A549 (cell line): ENCODE measurements around the gene XYLT1. TPM values are rescaled to one million over a fixed set of nuclear protein-coding genes. Genes with fewer than 3 reads are reported as not detected.

Experiments used
- ATAC-seq, 2 experiments: fragments of 200-7000 bp in 1 of 2; fragments of >200 bp in 1 of 2; cut with Nextera tagmentation in 1 of 2; cut with Tn5 transposase in 1 of 2; 3 replicates each; pipeline versions ENCODE4 v1.8.0 to v1.9.1; 2018 to 2020; ENCODE audit warnings: mild to moderate bottlenecking in 1 of 2, moderate library complexity in 1 of 2
- CTCF ChIA-PET: fragments of 300-600 bp; sonication (Branson Sonifier 250); formaldehyde crosslinking; extraction: SDS; loops from one replicate; lab custom pipeline; 2021; ENCODE audit warnings: antibody characterized with exemption, inconsistent platforms; lab: Yijun Ruan, JAX
- POLR2A ChIA-PET: fragments of 350-600 bp; formaldehyde crosslinking; extraction: SDS; loops from one replicate; lab custom pipeline; 2021; ENCODE audit warnings: antibody characterized with exemption, inconsistent platforms; lab: Yijun Ruan, JAX
- DNase-seq, 2 experiments: peaks; one replicate each; pipeline versions ENCODE4 v3.0.0 to v3.0.0-alpha.2; 2011 to 2016; ENCODE audit warnings: low read depth in 1 of 2, low spot score in 1 of 2
- FAIRE-seq: peaks from 2 replicates; lab custom pipeline; 2011; peaks lifted over from hg19 to GRCh38; lab: Jason Lieb, UNC
- H3K27ac ChIP-seq, 2 experiments: fragments of >200 bp; sonication (Bioruptor Twin); formaldehyde crosslinking; 3 replicates each; pipeline ENCODE4 v1.5.1; 2016 to 2017
- H3K4me1 ChIP-seq: fragments of >200 bp; sonication (Bioruptor Twin); formaldehyde crosslinking; 3 replicates; pipeline ENCODE4 v1.6.1; 2016
- H3K4me2 ChIP-seq: fragments of >200 bp; sonication (Bioruptor Twin); formaldehyde crosslinking; 3 replicates; pipeline ENCODE4 v1.6.1; 2016
- H3K4me3 ChIP-seq: fragments of >200 bp; sonication (Bioruptor Twin); formaldehyde crosslinking; 3 replicates; pipeline ENCODE4 v1.5.1; 2016
- H3K9me3 ChIP-seq: fragments of >200 bp; sonication (Bioruptor Twin); formaldehyde crosslinking; 3 replicates; pipeline ENCODE4 v1.6.1; 2016
- BCL3 ChIP-seq: fragments of >200 bp; sonication (Bioruptor Twin); formaldehyde crosslinking; IDR thresholded peaks from 3 replicates; pipeline ENCODE4 v1.6.1; 2016
- CEBPB ChIP-seq, 2 experiments: fragments of >200 bp in 1 of 2; sonication (Bioruptor Twin) in 1 of 2; formaldehyde crosslinking in 1 of 2; IDR thresholded peaks; 2 replicates each; pipeline ENCODE4 v1.6.1; 2012 to 2016
- CHD2 ChIP-seq: fragments of 150-350 bp; IDR thresholded peaks from 2 replicates; pipeline ENCODE4 v1.6.1; 2014; ENCODE audit warnings: low read length; ENCODE audit not compliant: partially characterized antibody
- CHD4 ChIP-seq: fragments of 200-600 bp; sonication (generic); IDR thresholded peaks from 2 replicates; pipeline ENCODE4 v1.6.1; 2016; ENCODE audit warnings: antibody characterized with exemption, mild to moderate bottlenecking, borderline replicate concordance
- EHF ChIP-seq: fragments of 250-450 bp; sonication (Bioruptor Pico); IDR thresholded peaks from 2 replicates; pipeline ENCODE4 v1.5.0; 2020; ENCODE audit warnings: mild to moderate bottlenecking
- EP300 ChIP-seq, 2 experiments: fragments of >200 bp; sonication (Bioruptor Twin); formaldehyde crosslinking; IDR thresholded peaks; 2 replicates in 1 of 2; 3 replicates in 1 of 2; pipeline ENCODE4 v1.6.1; 2016 to 2017
- ESRRA ChIP-seq: fragments of 150-350 bp; IDR thresholded peaks from 2 replicates; pipeline ENCODE4 v1.6.1; 2014; ENCODE audit warnings: mild to moderate bottlenecking, low read length, borderline replicate concordance
- FOSB ChIP-seq: fragments of 250-450 bp; sonication (Bioruptor Pico); IDR thresholded peaks from 2 replicates; pipeline ENCODE4 v1.5.0; 2020; ENCODE audit warnings: mild to moderate bottlenecking, moderate library complexity
- FOXS1 ChIP-seq: fragments of 250-450 bp; sonication (Bioruptor Pico); IDR thresholded peaks from 2 replicates; pipeline ENCODE4 v1.5.0; 2020; ENCODE audit warnings: mild to moderate bottlenecking, moderate library complexity
- GATA3 ChIP-seq: IDR thresholded peaks from 2 replicates; pipeline ENCODE4 v1.6.1; 2012; ENCODE audit warnings: borderline replicate concordance
- HDAC2 ChIP-seq: fragments of 200-600 bp; sonication (generic); IDR thresholded peaks from 2 replicates; pipeline ENCODE4 v1.6.1; 2016
- HOXA7 ChIP-seq: fragments of 250-450 bp; sonication (Bioruptor Pico); IDR thresholded peaks from 2 replicates; pipeline ENCODE4 v1.5.0; 2020; ENCODE audit warnings: mild to moderate bottlenecking, moderate library complexity
- HOXB13 ChIP-seq: fragments of 250-450 bp; sonication (Bioruptor Pico); IDR thresholded peaks from 2 replicates; pipeline ENCODE4 v1.5.0; 2020; ENCODE audit warnings: low read depth, mild to moderate bottlenecking, moderate library complexity
- JUN ChIP-seq, 2 experiments: fragments of >200 bp; sonication (Bioruptor Twin); formaldehyde crosslinking; IDR thresholded peaks; 2 replicates in 1 of 2; 3 replicates in 1 of 2; pipeline ENCODE4 v1.6.1; 2016 to 2017
- JUNB ChIP-seq: fragments of >200 bp; sonication (Bioruptor Twin); formaldehyde crosslinking; IDR thresholded peaks from 2 replicates; pipeline ENCODE4 v1.6.1; 2016
- NFE2L2 ChIP-seq: fragments of 150-350 bp; conservative IDR thresholded peaks from 2 replicates; pipeline ENCODE4 v1.6.1; 2014; ENCODE audit warnings: low read length
- NPAS2 ChIP-seq: fragments of 250-450 bp; sonication (Bioruptor Pico); IDR thresholded peaks from 2 replicates; pipeline ENCODE4 v1.8.0; 2022; ENCODE audit warnings: mild to moderate bottlenecking, moderate library complexity, borderline replicate concordance
- PBX3 ChIP-seq: IDR thresholded peaks from 2 replicates; pipeline ENCODE4 v1.6.1; 2012
- PHF8 ChIP-seq: fragments of 200-600 bp; sonication (generic); IDR thresholded peaks from 2 replicates; pipeline ENCODE4 v1.6.1; 2016; ENCODE audit warnings: low read depth, mild to moderate bottlenecking, antibody characterized with exemption, moderate library complexity, borderline replicate concordance
- POLR2AphosphoS2 ChIP-seq: conservative IDR thresholded peaks from 2 replicates; pipeline ENCODE4 v1.6.1; 2012; ENCODE audit warnings: low read length, improper control_type of control experiment, inconsistent platforms
- RARB ChIP-seq: fragments of 250-450 bp; sonication (Bioruptor Pico); IDR thresholded peaks from 2 replicates; pipeline ENCODE4 v1.8.0; 2021; ENCODE audit warnings: mild to moderate bottlenecking, moderate library complexity
- RCOR1 ChIP-seq: fragments of 150-350 bp; IDR thresholded peaks from 2 replicates; pipeline ENCODE4 v1.6.1; 2014; ENCODE audit warnings: antibody characterized with exemption, low read length, low read depth
- RFX5 ChIP-seq: fragments of 450-650 bp; IDR thresholded peaks from 2 replicates; pipeline ENCODE4 v1.7.1; 2014; ENCODE audit warnings: antibody characterized with exemption, mild to moderate bottlenecking, moderate library complexity
- SREBF2 ChIP-seq: fragments of 450-650 bp; IDR thresholded peaks from 2 replicates; pipeline ENCODE4 v1.6.1; 2014; ENCODE audit warnings: mild to moderate bottlenecking, moderate library complexity
- TFCP2L1 ChIP-seq: fragments of 250-450 bp; sonication (Bioruptor Pico); IDR thresholded peaks from 2 replicates; pipeline ENCODE4 v1.5.0; 2021; ENCODE audit warnings: mild to moderate bottlenecking
- USF2 ChIP-seq: fragments of 450-650 bp; IDR thresholded peaks from 2 replicates; pipeline ENCODE4 v1.6.1; 2014; ENCODE audit warnings: antibody characterized with exemption
- ZC3H11A ChIP-seq: fragments of 450-650 bp; IDR thresholded peaks from 2 replicates; pipeline ENCODE4 v1.6.1; 2014; ENCODE audit warnings: antibody characterized with exemption, mild to moderate bottlenecking
- ZNF302 ChIP-seq: fragments of 250-450 bp; sonication (Bioruptor Pico); IDR thresholded peaks from 2 replicates; pipeline ENCODE4 v1.9.0; 2021; ENCODE audit warnings: inconsistent platforms, mild to moderate bottlenecking, moderate library complexity
- ZSCAN20 ChIP-seq: fragments of 250-450 bp; sonication (Bioruptor Pico); IDR thresholded peaks from 2 replicates; pipeline ENCODE4 v1.8.0; 2022; ENCODE audit warnings: mild to moderate bottlenecking, moderate library complexity
- WGBS: methylation state at CpG from one replicate; pipeline ENCODE4 v1.1.6; 2017; ENCODE audit errors: missing lambda C conversion rate; 5-methylcytosine and 5-hydroxymethylcytosine counted together
- polyA plus RNA-seq, 4 experiments: library from polyadenylated mRNA; depleted of rRNA in 3 of 4; stranded (reverse); fragments of >200 nt; fragmentation: RNase III in 1 of 4; extraction: RNeasy Plus Mini Kit Qiagen cat#74134 plus additional on column Dnase treatment in 1 of 4; gene quantifications; 2 replicates in 3 of 4; 3 replicates in 1 of 4; pipeline ENCODE4 v1.2.3, GENCODE V29; 2011 to 2017
- TF ChIP-seq, protein P1 (sequence below): IDR thresholded peaks from 2 replicates; pipeline ENCODE4 v1.6.1; 2012; ENCODE audit warnings: low read depth, borderline replicate concordance

XYLT1 gene
- polyA plus RNA-seq, 2 of the 4 experiments (the other 2 are of a cell fraction) = 0.78 to 0.88 TPM

- WGBS = 14% methylated on average over 2 of the region's 2 CpGs
- Histone ChIP-seq H3K9me3 (peaks cover 11% of the 10 kb centered on the region; the same call in 1 of the 3 replicates), H3K27ac (no peak overlapping the region), H3K4me1 (no peaks in the 10 kb centered on the region), H3K4me3 (no peak overlapping the region), H3K4me2 (no peak overlapping the region)
- no peak for DNase-seq
- TF ChIP-seq CHD2 (no peak), CHD4 (no peak), HOXB13 (CRISPR knock-in tag) (no peak), NFE2L2 (no peak), TFCP2L1 (CRISPR knock-in tag) (no peak), CEBPB (IDR thresholded peaks at IDR 0.05) (no peak), GATA3 (no peak), PHF8 (no peak), BCL3 (no peak), USF2 (no peak), FOSB (CRISPR knock-in tag) (no peak), HDAC2 (no peak), NPAS2 (CRISPR knock-in tag) (no peak), ZC3H11A (no peak), RCOR1 (no peak), PBX3 (no peak), SREBF2 (no peak), FOXS1 (CRISPR knock-in tag) (no peak)
- ChIA-PET CTCF (no interaction called here), POLR2A (no interaction called here)
- no peak for FAIRE-seq
- ATAC-seq = no peak
These were observed 257.7 kb downstream of the XYLT1 start for GRCh38 chr16:17213025-17213424.

DNA sequence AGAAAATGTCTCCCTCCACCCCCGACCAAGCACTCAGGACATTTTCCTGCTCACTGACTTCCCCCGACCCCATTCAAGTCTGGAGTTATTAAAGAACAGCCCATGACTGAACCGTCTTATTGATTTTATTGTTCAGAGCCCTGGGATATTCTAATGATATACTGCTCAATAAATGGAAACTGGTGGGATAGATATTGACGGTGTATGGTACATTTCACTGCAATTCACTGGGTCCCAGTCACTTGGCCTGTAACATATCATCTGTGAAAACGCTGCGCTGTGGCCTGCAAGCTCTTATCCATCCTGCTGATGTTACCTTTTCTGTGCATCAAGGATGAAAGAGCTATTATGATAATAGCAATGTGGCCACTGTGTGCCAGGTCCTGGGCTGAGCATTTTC, 258.2 kb downstream of the XYLT1 start:
- TF ChIP-seq ZNF302 (CRISPR knock-in tag) = no peak
- TF ChIP-seq, protein P1, sequence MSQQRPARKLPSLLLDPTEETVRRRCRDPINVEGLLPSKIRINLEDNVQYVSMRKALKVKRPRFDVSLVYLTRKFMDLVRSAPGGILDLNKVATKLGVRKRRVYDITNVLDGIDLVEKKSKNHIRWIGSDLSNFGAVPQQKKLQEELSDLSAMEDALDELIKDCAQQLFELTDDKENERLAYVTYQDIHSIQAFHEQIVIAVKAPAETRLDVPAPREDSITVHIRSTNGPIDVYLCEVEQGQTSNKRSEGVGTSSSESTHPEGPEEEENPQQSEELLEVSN = no peak
- TF ChIP-seq HOXA7 (CRISPR knock-in tag) = no peak
- no peak for TF ChIP-seq ZC3H11A
- TF ChIP-seq GATA3 = no peak
- no peak for TF ChIP-seq JUNB
- TF ChIP-seq RFX5 = no peak
- no peak for TF ChIP-seq CHD2
- no peak for TF ChIP-seq USF2
- TF ChIP-seq RARB = no peak
- TF ChIP-seq ZSCAN20 (CRISPR knock-in tag) = no peak
- no peak for TF ChIP-seq EP300 (IDR thresholded peaks at IDR 0.05)
- TF ChIP-seq EHF (CRISPR knock-in tag) = no peak
- TF ChIP-seq PHF8 = no peak
- no peak for TF ChIP-seq JUN (IDR thresholded peaks at IDR 0.05)
- no peak for TF ChIP-seq POLR2AphosphoS2
- no peak for TF ChIP-seq ESRRA
- CTCF ChIA-PET = no interaction called here
- Histone ChIP-seq H3K9me3 (peaks cover 11% of the 10 kb centered on the region; the same call in 1 of the 3 replicates), H3K4me1 (no peaks in the 10 kb centered on the region), H3K27ac (no peak overlapping the region), H3K4me2 (no peak overlapping the region), H3K4me3 (no peak overlapping the region)
- 37% methylated on average over 6 of the region's 6 CpGs for WGBS
- POLR2A ChIA-PET = no interaction called here
- DNase-seq (no peak), ATAC-seq (no peak), FAIRE-seq (no peak)
